GM18858 (cell line): Measurements from ENCODE around the gene AGAP1.

Experiments
- ATAC-seq: cut with Tn5 transposase; IDR thresholded peaks from one replicate; pipeline ENCODE4 v1.9.1; 2021; ENCODE audit not compliant: unreplicated experiment

AGAP1 gene

GRCh38 chr2:235605312-235606003 is 111.6 kb downstream of the AGAP1 start:
- ATAC-seq: no peak

GRCh38 chr2:235606004-235606715 is 112.3 kb downstream of the AGAP1 start:
- no peak for ATAC-seq

GRCh38 chr2:235607546-235608199 is 113.8 kb downstream of the AGAP1 start:
- no peak for ATAC-seq

GRCh38 chr2:235608200-235608887 is 114.5 kb downstream of the AGAP1 start:
- ATAC-seq: no peak

DNA sequence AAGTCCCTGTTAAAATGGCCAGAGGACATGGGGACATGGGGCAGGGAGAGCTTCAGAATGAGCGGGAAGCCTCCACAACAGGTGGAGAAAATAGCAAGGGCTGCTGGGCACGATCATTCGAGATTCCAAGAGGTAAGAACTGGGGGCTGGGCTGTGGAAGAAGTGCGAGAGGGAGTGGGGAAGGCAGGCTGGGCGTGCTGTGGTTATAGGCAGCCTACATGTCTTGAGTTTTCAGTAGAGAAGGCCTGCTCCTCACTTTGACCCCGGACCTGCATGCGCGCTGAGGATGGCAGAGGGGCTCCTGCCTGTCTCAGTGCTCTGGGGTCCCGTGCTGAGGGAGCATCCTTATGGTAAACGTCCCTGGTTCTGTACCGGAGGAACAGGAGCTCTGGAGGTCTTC is 115.5 kb downstream of the AGAP1 start:
- ATAC-seq: no peak

- no peak for ATAC-seq
Measured at GRCh38 chr2:235609746-235610145, 115.9 kb downstream of the AGAP1 start.

DNA sequence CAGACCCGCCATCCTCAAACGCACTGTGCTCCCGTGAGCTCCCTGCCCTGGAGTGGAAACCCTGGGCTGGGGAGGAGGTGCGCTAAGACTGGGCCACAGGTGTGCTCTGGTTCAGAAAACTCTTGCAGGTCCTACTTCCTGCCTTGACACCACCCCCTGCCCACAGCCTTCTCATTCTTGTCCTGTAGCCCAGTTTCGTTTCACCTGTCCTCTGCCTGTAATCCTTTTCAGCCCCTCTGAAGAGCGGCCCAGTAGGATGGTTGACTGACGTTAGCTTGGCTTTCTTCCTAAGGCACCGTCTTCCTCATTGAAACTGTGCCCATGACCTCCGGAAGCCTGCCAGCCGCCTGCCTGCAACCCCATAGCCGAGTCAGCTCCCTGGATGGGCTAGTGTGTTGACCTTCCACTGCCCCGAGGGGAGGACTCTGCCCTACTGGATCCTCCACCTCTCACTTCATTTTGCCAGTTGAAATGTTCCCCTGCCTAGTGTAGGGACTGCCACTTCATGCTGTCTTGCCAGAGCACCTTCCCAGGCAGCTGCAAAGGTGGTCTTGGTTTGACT is 116.9 kb downstream of the AGAP1 start:
- no peak for ATAC-seq

DNA sequence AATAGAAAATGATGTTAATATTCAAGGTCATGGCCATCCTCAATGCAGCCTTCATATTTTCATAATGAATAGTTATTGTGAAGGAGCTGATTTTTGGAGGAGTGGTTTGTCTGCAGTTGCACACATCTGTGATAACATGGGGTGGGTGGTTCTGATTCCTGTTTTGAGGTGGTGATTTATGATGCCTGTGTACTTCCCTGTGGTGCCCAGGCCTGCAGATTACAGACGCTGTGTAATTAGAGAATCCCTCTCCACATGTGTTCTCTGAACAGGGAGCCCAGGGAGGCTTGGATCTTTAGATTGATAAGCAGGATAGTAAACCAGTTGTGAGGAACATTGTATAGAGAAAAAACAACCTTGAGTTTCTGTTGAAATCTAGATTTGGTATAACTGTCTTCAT is 117.5 kb downstream of the AGAP1 start:
- ATAC-seq: no peak

GRCh38 chr2:235611756-235612155 is 117.9 kb downstream of the AGAP1 start:
- ATAC-seq: no peak

GRCh38 chr2:235612181-235612950 is 118.5 kb downstream of the AGAP1 start:
- ATAC-seq: no peak

DNA sequence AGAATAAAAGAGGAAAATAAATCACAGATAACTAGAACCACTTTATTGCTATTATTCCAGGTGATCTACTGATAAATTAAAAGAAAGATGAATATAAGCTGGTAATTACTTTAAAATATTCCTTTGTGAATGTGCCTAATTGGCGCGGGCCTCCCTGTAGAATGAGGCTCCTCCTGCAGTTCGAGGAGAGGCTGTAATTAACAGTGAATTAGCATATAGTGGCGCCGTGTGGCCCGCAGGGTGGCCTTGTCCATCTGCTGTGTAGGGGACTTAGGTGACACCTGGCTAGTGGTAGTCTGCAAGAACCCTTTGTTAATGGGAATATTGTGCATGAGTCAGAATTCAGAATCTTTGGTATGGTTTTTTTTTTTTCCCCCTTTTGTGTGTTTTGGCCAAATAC is 119.8 kb downstream of the AGAP1 start:
- ATAC-seq: no peak

DNA sequence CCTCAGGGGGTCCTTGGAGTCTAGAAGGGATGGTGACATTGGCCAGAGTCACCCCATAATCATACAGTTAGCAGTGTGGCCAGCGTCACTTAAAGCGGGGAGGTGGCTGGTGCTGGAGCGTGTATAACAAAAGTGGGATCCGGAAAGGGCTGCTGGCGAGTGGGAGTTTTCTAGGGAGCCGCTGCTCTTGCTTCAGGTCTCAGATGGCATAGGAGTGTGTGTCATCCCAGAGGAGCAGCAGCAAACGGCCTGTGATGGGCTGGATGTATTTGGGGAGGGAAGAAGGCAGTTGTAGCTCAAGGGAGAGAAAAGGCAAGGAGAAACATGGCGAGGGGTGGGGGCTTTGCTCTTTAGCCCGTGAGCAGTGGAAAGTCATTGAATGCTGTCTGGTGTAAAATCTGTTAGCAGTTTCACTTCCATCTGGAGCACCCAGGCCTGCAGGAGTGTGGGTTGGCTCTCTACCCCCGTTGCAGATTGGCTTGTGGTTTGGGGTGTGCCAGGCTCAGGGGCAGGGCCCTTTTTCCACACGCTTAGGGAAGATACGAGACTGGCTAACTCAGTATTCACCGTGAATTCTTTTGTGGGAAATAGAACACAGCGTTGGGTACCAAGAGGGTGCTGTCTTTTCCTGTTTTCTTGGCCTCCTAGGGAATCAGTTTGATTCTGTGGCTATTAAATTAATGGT is 120.5 kb downstream of the AGAP1 start:
- no peak for ATAC-seq

DNA sequence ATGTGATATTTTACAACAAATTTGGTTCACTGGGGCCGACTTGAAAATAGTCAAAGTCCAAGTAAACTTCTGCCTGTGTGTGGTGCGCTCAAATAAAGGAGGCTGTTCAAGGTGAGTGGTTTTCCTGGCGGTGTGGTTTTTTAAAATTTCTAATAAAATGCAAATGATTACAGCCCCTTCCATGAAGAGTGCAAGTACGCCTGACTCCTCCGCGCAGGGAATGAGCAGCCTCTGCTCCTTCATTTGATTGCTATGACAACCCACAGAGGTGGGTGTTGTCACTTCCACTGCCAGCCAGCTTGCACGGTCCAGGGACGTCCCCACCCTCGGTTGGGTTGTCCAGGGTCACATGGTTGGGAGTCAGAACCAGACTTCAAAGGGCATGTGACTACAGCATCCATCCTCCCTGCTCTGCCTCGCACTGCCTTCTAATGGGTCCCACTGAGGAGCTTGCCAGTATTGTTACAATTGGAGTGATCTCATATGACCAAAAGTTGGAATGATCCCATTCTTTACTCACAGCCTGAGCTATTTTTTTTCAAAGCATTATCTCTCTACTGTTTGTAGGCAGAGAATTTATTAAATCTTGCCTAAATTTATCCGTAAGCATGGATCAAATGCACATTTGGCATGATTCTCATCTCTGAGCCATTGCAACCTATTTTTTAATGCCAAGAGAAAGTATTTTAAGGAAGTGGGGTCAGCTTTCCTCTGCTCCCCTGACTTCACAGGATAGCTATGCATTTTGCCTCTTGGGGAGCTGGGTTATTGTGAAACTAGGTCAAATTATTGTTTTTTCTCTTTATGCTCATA is 121.3 kb downstream of the AGAP1 start:
- ATAC-seq: no peak

GRCh38 chr2:235616885-235617284 is 123.0 kb downstream of the AGAP1 start:
- no peak for ATAC-seq

- ATAC-seq: no peak
Measured at GRCh38 chr2:235618039-235618438, 124.2 kb downstream of the AGAP1 start.

DNA sequence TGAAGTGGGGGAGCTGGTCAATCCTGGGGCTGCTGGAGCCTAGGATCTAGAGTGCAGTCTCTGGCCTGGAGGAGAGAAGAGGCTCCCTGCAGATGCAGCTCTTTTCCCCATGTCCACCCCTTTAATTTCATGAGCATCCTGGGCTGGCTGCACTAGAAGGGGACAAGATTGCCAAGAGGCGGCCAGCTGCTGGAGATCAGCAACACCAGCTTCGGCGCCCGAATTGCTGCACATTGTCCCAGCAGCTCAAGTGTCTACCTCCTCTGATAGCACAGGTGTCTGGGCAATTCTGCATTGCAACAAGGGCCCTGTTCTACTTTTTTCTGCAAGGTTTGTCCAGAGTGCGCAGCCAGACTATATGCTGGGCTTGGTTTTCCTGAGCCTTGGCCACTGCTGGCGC is 125.7 kb downstream of the AGAP1 start:
- ATAC-seq: no peak

- no peak for ATAC-seq
Measured at GRCh38 chr2:235621736-235622135, 127.9 kb downstream of the AGAP1 start.

GRCh38 chr2:235623111-235623510 is 129.3 kb downstream of the AGAP1 start:
- no peak for ATAC-seq

GRCh38 chr2:235623752-235624151 is 129.9 kb downstream of the AGAP1 start:
- no peak for ATAC-seq
